B cell (primary cell): ENCODE results near the gene TSGA10. TPM values are rescaled to one million over a fixed set of nuclear protein-coding genes. Genes with fewer than 3 reads are reported as not detected.

Source experiments
- ATAC-seq: fragments of 200-7000 bp; cut with Tn5 transposase; one replicate; pipeline ENCODE4 v1.10.0; 2021; ENCODE audit warnings: low read depth, mild to moderate bottlenecking, moderate number of reproducible peaks, moderate library complexity
- CTCF ChIA-PET: fragments of 350-600 bp; sonication (Branson Sonifier 250); formaldehyde crosslinking; loops from one replicate; lab custom pipeline; 2021; ENCODE audit warnings: antibody characterized with exemption, inconsistent platforms; lab: Charles Lee
- POLR2A ChIA-PET: fragments of 350-600 bp; sonication (Branson Sonifier 250); formaldehyde crosslinking; loops from one replicate; lab custom pipeline; 2021; ENCODE audit warnings: antibody characterized with exemption; lab: Charles Lee
- DNase-seq: peaks from one replicate; pipeline ENCODE4 v3.0.0; 2013
- H2AFZ ChIP-seq: 2 replicates; pipeline ENCODE4 v1.6.1; 2012; ENCODE audit warnings: mild to moderate bottlenecking, low read depth, low read length; ENCODE audit not compliant: insufficient read depth, poor library complexity, severe bottlenecking
- H3K27ac ChIP-seq, 2 donors: 1 replicate in 1 of 2; 2 replicates in 1 of 2; pipeline ENCODE4 v1.5.1; 2012 to 2013; ENCODE audit warnings: low read length in 2 of 2, mild to moderate bottlenecking in 2 of 2, moderate library complexity in 1 of 2
- H3K27me3 ChIP-seq, 4 experiments: fragments of 200-600 bp in 1 of 4; sonication (generic) in 1 of 4; replicated peaks in 1 of 4; 1 replicate in 2 of 4; 2 replicates in 2 of 4; pipeline versions ENCODE4 v1.6.1 to v1.7.0; 2013 to 2016; ENCODE audit warnings: low read length in 3 of 4, mild to moderate bottlenecking in 2 of 4, mixed read lengths in 1 of 4, moderate library complexity in 1 of 4; ENCODE audit not compliant: insufficient read depth in 4 of 4, control insufficient read depth in 3 of 4; ENCODE audit errors: control extremely low read depth in 1 of 4
- H3K36me3 ChIP-seq, 2 experiments: replicated peaks in 1 of 2; 1 replicate in 1 of 2; 2 replicates in 1 of 2; pipeline versions ENCODE4 v1.6.1 to v1.7.1; 2013; ENCODE audit warnings: low read length in 1 of 2; ENCODE audit not compliant: insufficient read depth in 2 of 2, control insufficient read depth in 1 of 2; ENCODE audit errors: control extremely low read depth in 1 of 2, extremely low read depth in 1 of 2
- H3K4me1 ChIP-seq, 2 donors: fragments of 200-600 bp in 1 of 2; sonication (generic) in 1 of 2; 1 replicate in 1 of 2; 2 replicates in 1 of 2; pipeline versions ENCODE4 v1.5.1 to v1.6.1; 2013 to 2017; ENCODE audit warnings: low read length in 2 of 2; ENCODE audit not compliant: control insufficient read depth in 2 of 2, insufficient read depth in 2 of 2
- H3K4me2 ChIP-seq: replicated peaks from 2 replicates; pipeline ENCODE3; 2012; ENCODE audit warnings: mild to moderate bottlenecking, low read depth, low read length; ENCODE audit not compliant: poor library complexity, severe bottlenecking
- H3K4me3 ChIP-seq, 5 experiments: fragments of 200-600 bp in 1 of 5; sonication (generic) in 1 of 5; 1 replicate in 3 of 5; 2 replicates in 2 of 5; pipeline versions ENCODE4 v1.5.1 to v1.7.0; 2011 to 2016; ENCODE audit warnings: low read length in 4 of 5, mild to moderate bottlenecking in 4 of 5, low read depth in 2 of 5, control low read depth in 1 of 5, moderate library complexity in 1 of 5; ENCODE audit not compliant: insufficient read depth in 1 of 5; ENCODE audit errors: control extremely low read depth in 1 of 5, extremely low read depth in 1 of 5
- H3K79me2 ChIP-seq: fragments of 200-600 bp; sonication (generic); one replicate; pipeline ENCODE4 v1.6.0; 2016; ENCODE audit warnings: low read length; ENCODE audit not compliant: control insufficient read depth, insufficient read depth
- H3K9ac ChIP-seq: fragments of 200-600 bp; sonication (generic); 2 replicates; pipeline ENCODE4 v1.6.1; 2017; ENCODE audit warnings: mild to moderate bottlenecking, low read length, moderate library complexity
- H3K9me3 ChIP-seq, 3 donors: one replicate each; pipeline versions ENCODE4 v1.6.1 to v1.7.1; 2013; ENCODE audit warnings: low read length in 2 of 3; ENCODE audit not compliant: control insufficient read depth in 2 of 3, insufficient read depth in 1 of 3; ENCODE audit errors: control extremely low read depth in 1 of 3
- H4K20me1 ChIP-seq: 2 replicates; pipeline ENCODE4 v1.6.0; 2012; ENCODE audit warnings: mild to moderate bottlenecking, low read length; ENCODE audit not compliant: insufficient read depth, control insufficient read depth, poor library complexity, severe bottlenecking
- H3K27ac Mint-ChIP-seq: one replicate; pipeline ENCODE4 v1.8.0; 2021; ENCODE audit warnings: mixed read lengths
- H3K27me3 Mint-ChIP-seq: one replicate; pipeline ENCODE4 v1.8.0; 2021; ENCODE audit warnings: mixed read lengths
- H3K4me1 Mint-ChIP-seq: one replicate; pipeline ENCODE4 v1.8.0; 2021; ENCODE audit warnings: mixed read lengths
- H3K4me3 Mint-ChIP-seq: one replicate; pipeline ENCODE4 v1.8.0; 2021; ENCODE audit warnings: mixed read lengths
- H3K9me3 Mint-ChIP-seq: one replicate; pipeline ENCODE4 v1.8.0; 2022; ENCODE audit warnings: mixed read lengths; ENCODE audit not compliant: insufficient read depth
- CTCF ChIP-seq: fragments of 200-600 bp; IDR thresholded peaks from one replicate; pipeline ENCODE4 v1.8.0; 2022; ENCODE audit warnings: antibody characterized with exemption, mild to moderate bottlenecking
- EZH2 ChIP-seq: IDR thresholded peaks from 2 replicates; pipeline ENCODE4 v1.6.1; 2012; ENCODE audit warnings: borderline replicate concordance, low read depth, mild to moderate bottlenecking, moderate library complexity, low read length; ENCODE audit not compliant: insufficient read depth, poor library complexity, severe bottlenecking
- WGBS: methylation state at CpG from one replicate; pipeline ENCODE4 v1.1.5; 2013; ENCODE audit warnings: missing lambda C conversion rate; ENCODE audit not compliant: insufficient coverage; 5-methylcytosine and 5-hydroxymethylcytosine counted together
- intact Hi-C: fragments of 100-400 bp; cut with micrococcal nuclease; formaldehyde crosslinking; loops from one replicate; pipeline ENCODE4 v1.10.0; 2022
- polyA plus RNA-seq: library from polyadenylated mRNA; depleted of rRNA; stranded (reverse); fragments of >200 nt; gene quantifications from 2 replicates; pipeline ENCODE4 v1.2.3, GENCODE V29; 2012
- total RNA-seq, 2 donors: library from RNA; stranded (reverse); fragments of 120-200 nt in 1 of 2; gene quantifications; 1 replicate in 1 of 2; 2 replicates in 1 of 2; pipeline versions ENCODE4 v1.2.3 to v1.2.4, GENCODE V29; 2013 to 2022

Gene TSGA10
- total and polyA plus RNA-seq, 2 donors (not counting 1 experiment from before 2014, with no cell fraction given), result 4.6 to 39.6 TPM

DNA sequence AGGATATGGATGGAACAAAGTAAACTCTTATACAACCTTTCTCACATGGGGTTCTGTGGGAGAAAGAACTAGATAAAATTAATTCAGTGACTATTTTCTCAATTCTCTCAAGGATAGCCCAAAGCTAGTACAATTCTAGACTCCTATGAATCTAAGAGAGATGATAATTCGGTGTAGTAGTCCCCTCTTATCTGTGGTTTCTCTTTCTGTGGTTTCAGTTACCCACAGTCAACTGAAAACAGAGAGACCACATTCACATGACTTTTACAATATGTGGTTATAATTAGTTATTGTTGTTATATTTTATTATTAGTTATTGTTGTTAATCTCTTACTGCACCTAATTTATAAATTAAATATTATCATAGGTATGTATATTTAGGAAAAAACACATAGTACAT lies 66.7 kb downstream of the TSGA10 start:
- DNase-seq (no peak), ATAC-seq (no peak)
- intact Hi-C loops, result no loop called here
- H2AFZ ChIP-seq, result no peak overlapping the region
- H3K4me3 Mint-ChIP-seq, result no peak overlapping the region
- peaks cover 3% of the 10 kb centered on the region for H3K27me3 Mint-ChIP-seq
- no peaks in the 10 kb centered on the region for H4K20me1 ChIP-seq
- no peak overlapping the region for H3K27ac Mint-ChIP-seq
- no peaks in the 10 kb centered on the region for H3K4me1 ChIP-seq
- no peak overlapping the region for H3K9ac ChIP-seq
- POLR2A ChIA-PET, result no interaction called here
- TF ChIP-seq CTCF, result no peak
- TF ChIP-seq EZH2, result no peak
- H3K9me3 Mint-ChIP-seq, result no peaks in the 10 kb centered on the region
- no peak overlapping the region for H3K27ac ChIP-seq
- H3K27me3 ChIP-seq, result peaks cover 0 to 5% (median 1%) of the 10 kb centered on the region in 4 experiments
- H3K36me3 ChIP-seq, result no peaks in the 10 kb centered on the region
- WGBS, result no CpG with 5 or more reads among the region's 1 CpG
- H3K4me2 ChIP-seq, result no peak overlapping the region
- H3K79me2 ChIP-seq, result no peaks in the 10 kb centered on the region
- peaks cover 0 to 6% (median 0%) of the 10 kb centered on the region in 3 donors for H3K9me3 ChIP-seq
- no peak overlapping the region for H3K4me3 ChIP-seq
- CTCF ChIA-PET, result interaction anchor here (2.0 kb wide), 1 partner anchor 92 kb away, joined by 4 read pairs; the partner anchor contains the start of genes MITD1 and MRPL30
- H3K4me1 Mint-ChIP-seq, result no peaks in the 10 kb centered on the region

- Histone ChIP-seq H2AFZ (no peak overlapping the region), H4K20me1 (no peaks in the 10 kb centered on the region), H3K9ac (no peak overlapping the region), H3K79me2 (no peaks in the 10 kb centered on the region), H3K9me3 (peaks cover 0 to 6% (median 0%) of the 10 kb centered on the region in 3 donors), H3K27ac (no peak overlapping the region), H3K4me1 (no peaks in the 10 kb centered on the region), H3K4me3 (no peak overlapping the region), H3K27me3 (peaks cover 0 to 5% (median 1%) of the 10 kb centered on the region in 4 experiments), H3K36me3 (no peaks in the 10 kb centered on the region), H3K4me2 (no peak overlapping the region)
- H3K4me1 Mint-ChIP-seq, result no peaks in the 10 kb centered on the region
- ATAC-seq (no peak), DNase-seq (no peak)
- no peak overlapping the region for H3K4me3 Mint-ChIP-seq
- H3K9me3 Mint-ChIP-seq, result no peaks in the 10 kb centered on the region
- peaks cover 8% of the 10 kb centered on the region for H3K27me3 Mint-ChIP-seq
- no peak for TF ChIP-seq EZH2
- no peak for TF ChIP-seq CTCF
- ChIA-PET POLR2A (no interaction called here), CTCF (no interaction called here)
- intact Hi-C loops, result no loop called here
- WGBS, result no CpG with 5 or more reads among the region's 1 CpG
- no peak overlapping the region for H3K27ac Mint-ChIP-seq
Observed at GRCh38 chr2:99086385-99086784, 68.4 kb downstream of the TSGA10 start.
